Natural killer cell (primary cell): ENCODE results near the gene ITSN2. TPM values are rescaled to one million over a fixed set of nuclear protein-coding genes. Genes with fewer than 3 reads are reported as not detected.

Experiments used
- ATAC-seq, 3 donors: fragments of 150-1000 bp in 2 of 3; fragments of 200-7000 bp in 1 of 3; cut with Tn5 transposase; 1 replicate in 1 of 3; 2 replicates in 2 of 3; pipeline ENCODE4 v1.10.0; 2021; ENCODE audit warnings: mild to moderate bottlenecking in 2 of 3, moderate library complexity in 2 of 3
- DNase-seq, 2 donors: peaks; one replicate each; pipeline versions ENCODE4 v3.0.0 to v3.0.0-alpha.2; 2013 to 2021; ENCODE audit warnings: mixed read lengths in 1 of 2
- H3K27ac ChIP-seq: one replicate; pipeline ENCODE4 v1.5.1; 2013; ENCODE audit warnings: mild to moderate bottlenecking, low read length
- H3K27me3 ChIP-seq: one replicate; pipeline ENCODE4 v1.6.1; 2013; ENCODE audit warnings: low read length; ENCODE audit not compliant: control insufficient read depth, insufficient read depth
- H3K36me3 ChIP-seq: one replicate; pipeline ENCODE4 v1.6.1; 2013; ENCODE audit warnings: low read length; ENCODE audit not compliant: control insufficient read depth, insufficient read depth
- H3K4me1 ChIP-seq: one replicate; pipeline ENCODE4 v1.6.1; 2013; ENCODE audit warnings: low read length; ENCODE audit not compliant: control insufficient read depth, insufficient read depth
- H3K4me3 ChIP-seq: one replicate; pipeline ENCODE4 v1.5.1; 2013; ENCODE audit warnings: low read length
- H3K9me3 ChIP-seq: one replicate; pipeline ENCODE4 v1.6.1; 2013; ENCODE audit warnings: low read length; ENCODE audit not compliant: control insufficient read depth, insufficient read depth
- H3K27ac Mint-ChIP-seq, 2 donors: one replicate each; pipeline ENCODE4 v1.8.0; 2022; ENCODE audit warnings: mild to moderate bottlenecking in 2 of 2, mixed read lengths in 2 of 2, moderate library complexity in 1 of 2
- H3K27me3 Mint-ChIP-seq, 2 donors: one replicate each; pipeline ENCODE4 v1.8.0; 2022; ENCODE audit warnings: low read depth in 2 of 2, mixed read lengths in 2 of 2
- H3K36me3 Mint-ChIP-seq: one replicate; pipeline ENCODE4 v1.8.0; 2022; ENCODE audit warnings: mixed read lengths
- H3K4me1 Mint-ChIP-seq, 2 donors: one replicate each; pipeline ENCODE4 v1.8.0; 2022; ENCODE audit warnings: mixed read lengths in 2 of 2
- H3K4me3 Mint-ChIP-seq: one replicate; pipeline ENCODE4 v1.8.0; 2022; ENCODE audit warnings: mild to moderate bottlenecking, moderate library complexity, mixed read lengths
- H3K9me3 Mint-ChIP-seq, 2 donors: one replicate each; pipeline ENCODE4 v1.8.0; 2022; ENCODE audit warnings: mixed read lengths in 2 of 2
- WGBS: methylation state at CpG from one replicate; pipeline ENCODE4 v1.1.7; 2013; ENCODE audit warnings: missing lambda C conversion rate; ENCODE audit not compliant: insufficient coverage; 5-methylcytosine and 5-hydroxymethylcytosine counted together
- intact Hi-C: fragments of 100-400 bp; cut with micrococcal nuclease; formaldehyde crosslinking; loops from one replicate; pipeline ENCODE4 v1.14.2; 2022
- total RNA-seq, 4 donors: library from RNA; stranded (reverse); fragments of 120-200 nt in 1 of 4; gene quantifications; one replicate each; pipeline versions ENCODE4 v1.2.3 to v1.2.4, GENCODE V29; 2013 to 2022
- TF ChIP-seq, protein P1 (sequence below): fragments of 200-600 bp; IDR thresholded peaks from one replicate; pipeline ENCODE4 v1.8.0; 2022; ENCODE audit warnings: antibody characterized with exemption

ITSN2 gene
- total RNA-seq, 3 donors from 2014 or later (not counting 1 experiment from before 2014, with no cell fraction given): 101 to 118 (median 115) TPM

DNA sequence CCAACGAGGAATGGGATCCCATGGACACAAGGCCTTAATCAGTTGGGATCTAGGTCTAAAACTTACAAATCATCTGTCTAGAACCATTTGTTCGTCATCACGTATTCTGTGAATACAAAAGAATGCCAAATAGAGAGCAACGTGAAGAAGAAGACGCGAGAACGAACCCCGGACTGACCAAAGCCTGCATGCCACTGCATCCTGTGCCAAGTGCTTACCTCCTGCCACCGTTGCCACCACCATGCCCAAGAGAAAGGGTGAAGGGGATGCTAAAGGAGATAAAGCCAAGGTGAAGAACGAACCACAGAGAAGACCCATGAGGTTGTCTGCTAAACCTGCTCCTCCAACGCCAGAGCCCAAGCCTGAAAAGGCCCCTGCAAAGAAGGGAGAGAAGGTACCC is 30.2 kb downstream of the ITSN2 start:
- Histone ChIP-seq H3K27me3 (no peaks in the 10 kb centered on the region), H3K36me3 (no peaks in the 10 kb centered on the region), H3K4me3 (no peak overlapping the region), H3K9me3 (no peaks in the 10 kb centered on the region), H3K4me1 (peaks cover 36% of the 10 kb centered on the region), H3K27ac (peak overlapping the region; percentile 59)
- WGBS: 53% methylated on average over 11 of the region's 11 CpGs
- H3K27me3 Mint-ChIP-seq: no peaks in the 10 kb centered on the region
- peaks cover 45 to 61% of the 10 kb centered on the region in 2 donors for H3K4me1 Mint-ChIP-seq
- TF ChIP-seq, protein P1, sequence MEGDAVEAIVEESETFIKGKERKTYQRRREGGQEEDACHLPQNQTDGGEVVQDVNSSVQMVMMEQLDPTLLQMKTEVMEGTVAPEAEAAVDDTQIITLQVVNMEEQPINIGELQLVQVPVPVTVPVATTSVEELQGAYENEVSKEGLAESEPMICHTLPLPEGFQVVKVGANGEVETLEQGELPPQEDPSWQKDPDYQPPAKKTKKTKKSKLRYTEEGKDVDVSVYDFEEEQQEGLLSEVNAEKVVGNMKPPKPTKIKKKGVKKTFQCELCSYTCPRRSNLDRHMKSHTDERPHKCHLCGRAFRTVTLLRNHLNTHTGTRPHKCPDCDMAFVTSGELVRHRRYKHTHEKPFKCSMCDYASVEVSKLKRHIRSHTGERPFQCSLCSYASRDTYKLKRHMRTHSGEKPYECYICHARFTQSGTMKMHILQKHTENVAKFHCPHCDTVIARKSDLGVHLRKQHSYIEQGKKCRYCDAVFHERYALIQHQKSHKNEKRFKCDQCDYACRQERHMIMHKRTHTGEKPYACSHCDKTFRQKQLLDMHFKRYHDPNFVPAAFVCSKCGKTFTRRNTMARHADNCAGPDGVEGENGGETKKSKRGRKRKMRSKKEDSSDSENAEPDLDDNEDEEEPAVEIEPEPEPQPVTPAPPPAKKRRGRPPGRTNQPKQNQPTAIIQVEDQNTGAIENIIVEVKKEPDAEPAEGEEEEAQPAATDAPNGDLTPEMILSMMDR: no peak
- intact Hi-C loops: no loop called here
- H3K27ac Mint-ChIP-seq: peak overlapping the region; percentile 71 to 83
- ATAC-seq: peak in 1 of 3 donors; percentile 59
- no peaks in the 10 kb centered on the region for H3K9me3 Mint-ChIP-seq
- H3K4me3 Mint-ChIP-seq: peak overlapping the region; percentile 75
- H3K36me3 Mint-ChIP-seq: no peaks in the 10 kb centered on the region
- no peak for DNase-seq

- peak overlapping the region; percentile 75 for H3K4me3 Mint-ChIP-seq
- intact Hi-C loops: no loop called here
- H3K4me3 ChIP-seq: no peak overlapping the region
- DNase-seq (no peak), ATAC-seq (no peak)
- no peaks in the 10 kb centered on the region for H3K9me3 Mint-ChIP-seq
- no peaks in the 10 kb centered on the region for H3K9me3 ChIP-seq
- H3K4me1 Mint-ChIP-seq: peaks cover 45 to 59% of the 10 kb centered on the region in 2 donors
- H3K27ac Mint-ChIP-seq: peak overlapping the region; percentile 71 to 83
- no peaks in the 10 kb centered on the region for H3K27me3 ChIP-seq
- no peaks in the 10 kb centered on the region for H3K27me3 Mint-ChIP-seq
- peaks cover 36% of the 10 kb centered on the region for H3K4me1 ChIP-seq
- H3K27ac ChIP-seq: peak overlapping the region; percentile 65
- no peaks in the 10 kb centered on the region for H3K36me3 Mint-ChIP-seq
- no peaks in the 10 kb centered on the region for H3K36me3 ChIP-seq
- 0% methylated on average over 2 of the region's 2 CpGs for WGBS
- TF ChIP-seq, protein P1: no peak
Observed at GRCh38 chr2:24329700-24330099, 30.6 kb downstream of the ITSN2 start.

DNA sequence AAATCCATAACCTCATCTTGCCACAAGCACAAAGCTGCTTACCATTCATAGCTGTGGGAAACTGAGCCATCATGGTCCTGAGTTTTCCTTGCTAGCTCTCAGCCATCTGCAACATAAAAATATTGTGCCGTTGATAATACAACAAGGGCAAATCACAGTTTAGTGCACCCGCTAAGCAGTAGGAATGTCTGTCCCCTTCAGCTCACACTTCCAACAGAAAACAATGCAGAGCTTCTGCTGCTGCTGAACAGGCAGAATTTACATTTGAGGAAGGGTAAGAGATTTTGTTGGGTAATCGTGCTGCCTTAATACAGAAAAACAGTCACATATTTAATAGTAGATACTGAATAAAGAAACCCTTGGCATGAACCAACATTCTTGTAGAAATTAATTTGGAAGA is 32.3 kb downstream of the ITSN2 start:
- Mint-ChIP-seq H3K4me1 (peaks cover 38 to 47% of the 10 kb centered on the region in 2 donors), H3K9me3 (no peaks in the 10 kb centered on the region), H3K36me3 (no peaks in the 10 kb centered on the region), H3K4me3 (no peak overlapping the region), H3K27me3 (no peaks in the 10 kb centered on the region), H3K27ac (peak overlapping the region in 1 of 2 donors; percentile 14)
- H3K27ac ChIP-seq: no peak overlapping the region
- TF ChIP-seq, protein P1: no peak
- H3K36me3 ChIP-seq: no peaks in the 10 kb centered on the region
- H3K27me3 ChIP-seq: no peaks in the 10 kb centered on the region
- DNase-seq: no peak
- intact Hi-C loops: no loop called here
- ATAC-seq: no peak
- 38% methylated on average over 1 of the region's 3 CpGs for WGBS
- H3K4me1 ChIP-seq: peaks cover 27% of the 10 kb centered on the region
- no peaks in the 10 kb centered on the region for H3K9me3 ChIP-seq
- H3K4me3 ChIP-seq: no peak overlapping the region

- peaks cover 41 to 51% of the 10 kb centered on the region in 2 donors for H3K4me1 Mint-ChIP-seq
- Histone ChIP-seq H3K4me1 (no peaks in the 10 kb centered on the region), H3K9me3 (no peaks in the 10 kb centered on the region), H3K4me3 (no peak overlapping the region), H3K27ac (no peak overlapping the region), H3K36me3 (peaks cover 4% of the 10 kb centered on the region), H3K27me3 (no peaks in the 10 kb centered on the region)
- no peaks in the 10 kb centered on the region for H3K27me3 Mint-ChIP-seq
- intact Hi-C loops: no loop called here
- DNase-seq: no peak
- TF ChIP-seq, protein P1: no peak
- H3K4me3 Mint-ChIP-seq: no peak overlapping the region
- ATAC-seq: no peak
- no peaks in the 10 kb centered on the region for H3K36me3 Mint-ChIP-seq
- no peaks in the 10 kb centered on the region for H3K9me3 Mint-ChIP-seq
- peak overlapping the region in 1 of 2 donors; percentile 51 for H3K27ac Mint-ChIP-seq
Observed at GRCh38 chr2:24317491-24317920, 42.8 kb downstream of the ITSN2 start.
